ENCODE measurements around the gene KRT74.

The KRT74 gene

DNA sequence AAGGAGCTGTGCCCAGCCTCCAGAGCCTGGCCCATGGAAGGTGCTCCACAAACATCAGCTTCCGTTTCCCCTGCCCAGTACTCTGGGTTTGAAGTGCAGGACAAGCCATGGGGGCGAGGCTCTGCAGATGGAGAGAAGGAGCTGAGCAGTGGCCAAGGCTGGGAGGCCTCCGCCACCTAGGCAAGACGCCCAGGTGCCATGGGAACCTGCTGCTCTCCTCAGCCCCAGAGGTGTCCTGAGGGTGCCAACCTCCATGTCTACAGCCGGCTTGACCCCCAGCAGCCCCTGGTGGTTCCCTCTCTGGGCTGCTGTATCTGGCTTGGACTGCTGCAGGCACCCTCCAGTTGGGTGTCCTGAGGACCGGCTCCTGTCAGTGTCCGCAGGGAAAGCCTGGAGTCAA is 33.1 kb downstream of the KRT74 start:
- CTCF ChIA-PET = no interaction called here
- POLR2A ChIA-PET = no interaction called here
- TF ChIP-seq, protein P1, sequence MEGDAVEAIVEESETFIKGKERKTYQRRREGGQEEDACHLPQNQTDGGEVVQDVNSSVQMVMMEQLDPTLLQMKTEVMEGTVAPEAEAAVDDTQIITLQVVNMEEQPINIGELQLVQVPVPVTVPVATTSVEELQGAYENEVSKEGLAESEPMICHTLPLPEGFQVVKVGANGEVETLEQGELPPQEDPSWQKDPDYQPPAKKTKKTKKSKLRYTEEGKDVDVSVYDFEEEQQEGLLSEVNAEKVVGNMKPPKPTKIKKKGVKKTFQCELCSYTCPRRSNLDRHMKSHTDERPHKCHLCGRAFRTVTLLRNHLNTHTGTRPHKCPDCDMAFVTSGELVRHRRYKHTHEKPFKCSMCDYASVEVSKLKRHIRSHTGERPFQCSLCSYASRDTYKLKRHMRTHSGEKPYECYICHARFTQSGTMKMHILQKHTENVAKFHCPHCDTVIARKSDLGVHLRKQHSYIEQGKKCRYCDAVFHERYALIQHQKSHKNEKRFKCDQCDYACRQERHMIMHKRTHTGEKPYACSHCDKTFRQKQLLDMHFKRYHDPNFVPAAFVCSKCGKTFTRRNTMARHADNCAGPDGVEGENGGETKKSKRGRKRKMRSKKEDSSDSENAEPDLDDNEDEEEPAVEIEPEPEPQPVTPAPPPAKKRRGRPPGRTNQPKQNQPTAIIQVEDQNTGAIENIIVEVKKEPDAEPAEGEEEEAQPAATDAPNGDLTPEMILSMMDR (IDR thresholded peaks at IDR 0.05; ENCODE audit: control extremely low read depth, extremely low read depth, low read depth, missing control alignments) = no peak
- no peak for DNase-seq (ENCODE audit: extremely low spot score)

DNA sequence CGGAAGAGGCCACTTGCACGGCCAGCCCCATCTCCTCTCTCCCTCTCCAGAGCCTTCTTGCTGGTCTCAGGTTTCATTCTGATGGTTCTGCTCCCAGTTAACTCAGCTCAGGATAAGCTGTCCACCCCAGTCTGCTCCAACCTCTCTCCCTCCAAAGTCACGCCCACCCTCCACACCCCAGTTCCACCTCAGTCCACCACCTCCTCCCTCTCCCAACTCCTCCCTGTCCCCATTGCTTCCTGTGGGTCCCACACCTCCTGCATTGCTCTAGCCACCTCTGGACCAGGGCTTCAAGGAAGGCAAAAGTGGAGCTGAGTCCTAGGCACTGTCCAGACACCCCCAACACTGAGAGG is 33.8 kb downstream of the KRT74 start:
- CTCF ChIA-PET = interaction anchor here (2.2 kb wide), 1 partner anchor 10 kb away, joined by 7 read pairs; no protein-coding TSS in a partner anchor
- DNase-seq (ENCODE audit: extremely low spot score) = no peak
- TF ChIP-seq, protein P1 (IDR thresholded peaks at IDR 0.05; ENCODE audit: control extremely low read depth, extremely low read depth, low read depth, missing control alignments) = no peak
- POLR2A ChIA-PET = no interaction called here

DNA sequence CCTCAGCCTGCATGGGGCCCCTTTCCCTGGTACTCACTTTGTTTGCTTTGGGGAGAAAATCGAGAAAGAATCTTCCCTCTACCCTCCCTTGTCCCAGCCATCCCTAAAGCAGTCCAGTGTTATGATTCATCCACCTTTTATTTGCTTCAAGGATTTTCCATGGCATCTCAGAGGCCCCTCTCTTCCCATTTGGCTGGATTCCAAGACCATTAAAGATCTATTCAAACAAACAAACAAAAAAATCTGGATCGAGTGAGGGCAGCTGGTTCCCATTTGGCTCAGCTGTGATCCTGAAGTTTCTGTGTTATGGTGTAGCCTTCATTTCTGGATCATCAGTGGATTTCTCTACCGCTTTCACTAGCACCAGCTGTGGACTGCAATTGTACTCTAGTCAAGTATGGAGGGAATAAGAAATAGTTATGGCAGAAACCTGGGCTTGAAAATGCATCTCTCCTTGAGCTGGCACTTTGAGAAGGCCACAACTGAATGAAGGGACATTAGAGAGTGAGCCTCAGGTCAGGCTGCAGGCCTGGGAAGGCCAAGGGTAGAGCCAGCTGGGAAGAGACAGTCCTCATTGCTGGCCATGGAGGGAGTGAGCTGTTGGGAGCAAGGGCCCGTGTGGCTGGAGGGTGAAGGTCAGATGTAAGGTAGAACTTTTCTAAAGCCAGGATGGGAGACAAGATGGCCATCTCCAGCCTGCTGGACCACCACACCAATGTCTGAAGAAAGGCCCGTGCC is 34.4 kb downstream of the KRT74 start:
- ChIA-PET CTCF (interaction anchor here (2.2 kb wide), 1 partner anchor 11 kb away, joined by 7 read pairs; no protein-coding TSS in a partner anchor), POLR2A (no interaction called here)
- TF ChIP-seq, protein P1 (IDR thresholded peaks at IDR 0.05; ENCODE audit: control extremely low read depth, extremely low read depth, low read depth, missing control alignments) = no peak
- no peak for DNase-seq (ENCODE audit: extremely low spot score)

DNA sequence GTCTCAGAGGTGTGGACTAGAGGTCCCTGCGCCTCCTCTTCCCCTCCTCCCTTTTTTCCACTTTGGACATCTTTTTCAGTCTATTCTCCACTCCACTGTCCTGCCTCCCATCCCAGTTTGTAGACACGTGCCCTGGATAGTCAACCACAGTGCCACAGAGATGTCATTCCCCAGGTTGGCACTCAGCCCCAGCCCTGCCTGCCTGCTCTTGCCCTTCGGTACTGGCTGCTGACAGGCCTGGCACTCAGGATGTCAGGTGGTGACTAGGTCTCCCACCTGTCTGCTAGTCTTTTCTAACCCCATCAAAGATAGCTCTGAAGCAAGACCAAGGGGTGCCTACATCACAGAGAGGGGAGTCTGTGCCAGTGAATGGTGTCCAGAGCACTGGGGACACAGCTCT is 36.5 kb downstream of the KRT74 start:
- DNase-seq (ENCODE audit: extremely low spot score) = no peak
- TF ChIP-seq, protein P1 (IDR thresholded peaks at IDR 0.05; ENCODE audit: control extremely low read depth, extremely low read depth, low read depth, missing control alignments) = no peak
- CTCF ChIA-PET = interaction anchor here (1.8 kb wide), 1 partner anchor 17 kb away, joined by 4 read pairs; the partner anchor contains the start of gene KRT5
- POLR2A ChIA-PET = no interaction called here

DNA sequence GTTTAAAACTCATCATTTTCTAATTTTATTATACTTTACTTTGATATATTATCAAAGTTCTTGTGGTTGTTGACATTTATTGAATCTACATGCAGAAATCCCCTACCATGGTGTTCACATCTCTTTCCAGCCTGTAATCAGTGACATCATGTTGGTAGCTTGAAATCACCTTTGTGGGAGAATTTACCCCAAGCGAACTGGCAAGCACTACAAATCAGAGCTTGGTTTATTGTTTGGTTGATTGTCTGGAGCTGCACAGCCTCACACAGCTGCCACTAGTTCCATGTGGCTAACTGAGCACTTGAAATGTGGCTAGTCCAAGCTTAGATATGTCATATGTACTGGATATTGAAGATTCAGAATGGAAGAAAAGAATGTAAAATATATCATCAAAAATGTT is 38.1 kb downstream of the KRT74 start:
- DNase-seq (ENCODE audit: extremely low spot score) = no peak
- TF ChIP-seq, protein P1 (IDR thresholded peaks at IDR 0.05; ENCODE audit: control extremely low read depth, extremely low read depth, low read depth, missing control alignments) = no peak
- ChIA-PET CTCF (interaction anchor here (1.8 kb wide), 1 partner anchor 15 kb away, joined by 4 read pairs; the partner anchor contains the start of gene KRT5), POLR2A (no interaction called here)

DNA sequence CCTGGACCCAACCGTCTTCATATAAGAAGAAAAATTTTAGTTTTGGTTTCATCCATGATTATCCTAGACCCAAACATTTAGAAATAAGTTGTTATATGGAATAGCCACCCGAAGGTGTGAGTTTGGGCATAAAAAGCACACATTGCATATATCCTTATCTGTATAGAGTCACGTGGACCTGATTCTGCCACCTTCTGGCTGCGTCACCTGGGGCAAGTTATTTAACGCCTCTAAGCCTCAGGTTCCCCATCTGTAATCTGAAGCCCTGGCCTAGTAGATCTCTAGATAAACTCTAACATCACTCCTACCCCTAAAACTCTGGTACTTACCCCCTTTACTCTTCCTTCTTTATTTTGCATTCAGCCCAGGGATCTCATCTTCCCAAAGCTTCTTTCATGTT is 39.2 kb downstream of the KRT74 start:
- DNase-seq (ENCODE audit: extremely low spot score) = no peak
- ChIA-PET POLR2A (no interaction called here), CTCF (interaction anchor here (1.6 kb wide), 1 partner anchor 10 kb away, joined by 3 read pairs; no protein-coding TSS in a partner anchor)
- TF ChIP-seq, protein P1 (IDR thresholded peaks at IDR 0.05; ENCODE audit: control extremely low read depth, extremely low read depth, low read depth, missing control alignments) = no peak

All from GM10248 (cell line).